HCT116 (cell line): Measurements from ENCODE around the gene PDCD6IP. TPM values are rescaled to one million over a fixed set of nuclear protein-coding genes. Genes with fewer than 3 reads are reported as not detected.
A peak's percentile ranks its signal among the peaks of the same experiment; 100 is the strongest.

Experiments
- ATAC-seq: fragments of 200-7000 bp; cut with Tn5 transposase; 2 replicates; pipeline ENCODE4 v1.9.1; 2020; ENCODE audit warnings: mild to moderate bottlenecking, moderate library complexity
- BruUV-seq: library from RNA; stranded (reverse); fragments of 400-500 nt; replicated peaks from 2 replicates; lab custom pipeline; 2021; lab: Mats Ljungman, UMichigan
- CTCF ChIA-PET: fragments of 300-600 bp; sonication (Branson Sonifier 250); formaldehyde crosslinking; loops from one replicate; lab custom pipeline; 2021; ENCODE audit warnings: antibody characterized with exemption; lab: Charles Lee
- POLR2A ChIA-PET: fragments of 300-600, 350-600 bp; sonication (Branson Sonifier 250); formaldehyde crosslinking; loops from one replicate; lab custom pipeline; 2021; ENCODE audit warnings: antibody characterized with exemption; lab: Charles Lee
- RAD21 ChIA-PET, 2 experiments: fragments of 300-600 bp; sonication (Branson Sonifier 250); formaldehyde crosslinking; loops; one replicate each; lab custom pipeline; 2023; ENCODE audit warnings: low total read pairs in 2 of 2; ENCODE audit not compliant: uncharacterized antibody in 2 of 2, unreplicated experiment in 2 of 2, low non-redundant PET in 1 of 2; lab: Charles Lee
- DNase-seq: peaks from one replicate; pipeline ENCODE4 v3.0.0-alpha.2; 2010; ENCODE audit warnings: low read depth, low spot score
- H2AFZ ChIP-seq: fragments of 200-600 bp; shearing (Covaris generic), sonication (generic); 2 replicates; pipeline ENCODE4 v1.6.1; 2017; ENCODE audit warnings: low read depth, mixed run types, mixed read lengths, antibody characterized with exemption, low read length; ENCODE audit not compliant: poor library complexity, severe bottlenecking
- H3K27ac ChIP-seq: 2 replicates; pipeline ENCODE4 v1.5.1; 2012; ENCODE audit warnings: low read depth, low read length
- H3K27me3 ChIP-seq: fragments of 200-600 bp; sonication (generic); 2 replicates; pipeline ENCODE4 v1.6.1; 2016; ENCODE audit warnings: mixed run types, low read length, mixed read lengths; ENCODE audit not compliant: insufficient read depth
- H3K36me3 ChIP-seq, 2 experiments: fragments of 200-500 bp in 1 of 2; fragments of 200-600 bp in 1 of 2; sonication (Bioruptor generic) in 1 of 2; sonication (generic) in 1 of 2; 2 replicates each; pipeline versions ENCODE4 v1.5.1 to v1.6.1; 2014 to 2016; ENCODE audit warnings: low read length in 2 of 2, inconsistent platforms in 1 of 2, mixed read lengths in 1 of 2, mixed run types in 1 of 2; ENCODE audit not compliant: insufficient read depth in 2 of 2, control insufficient read depth in 1 of 2
- H3K4me1 ChIP-seq, 2 experiments: fragments of 200-600 bp in 1 of 2; sonication (generic) in 1 of 2; 2 replicates each; pipeline versions ENCODE4 v1.5.1 to v1.6.1; 2012 to 2017; ENCODE audit warnings: low read length in 2 of 2, inconsistent platforms in 1 of 2, mild to moderate bottlenecking in 1 of 2, mixed read lengths in 1 of 2, mixed run types in 1 of 2, moderate library complexity in 1 of 2; ENCODE audit not compliant: insufficient read depth in 2 of 2, control insufficient read depth in 1 of 2
- H3K4me2 ChIP-seq: fragments of 200-600 bp; sonication (generic); 2 replicates; pipeline ENCODE4 v1.6.1; 2017; ENCODE audit warnings: mixed run types, low read length, mixed read lengths
- H3K4me3 ChIP-seq, 2 experiments: fragments of 200-600 bp in 1 of 2; sonication (generic) in 1 of 2; replicated peaks in 1 of 2; 2 replicates each; pipeline ENCODE4 v1.5.1; 2011 to 2016; ENCODE audit warnings: low read length in 2 of 2, control low read depth in 1 of 2, low read depth in 1 of 2, mild to moderate bottlenecking in 1 of 2, mixed read lengths in 1 of 2, mixed run types in 1 of 2
- H3K79me2 ChIP-seq: fragments of 200-600 bp; sonication (generic); 2 replicates; pipeline ENCODE4 v1.6.1; 2017; ENCODE audit warnings: mild to moderate bottlenecking, mixed run types, low read length, moderate library complexity, mixed read lengths; ENCODE audit not compliant: insufficient read depth
- H3K9ac ChIP-seq: fragments of 200-600 bp; sonication (generic); 2 replicates; pipeline ENCODE4 v1.6.1; 2016; ENCODE audit warnings: low read length, mixed read lengths
- H3K9me2 ChIP-seq: fragments of 200-600 bp; sonication (generic), shearing (Covaris generic); 2 replicates; pipeline ENCODE4 v1.6.1; 2017; ENCODE audit warnings: mixed run types, mild to moderate bottlenecking, moderate library complexity; ENCODE audit not compliant: insufficient read depth
- H3K9me3 ChIP-seq, 2 experiments: fragments of 200-500 bp in 1 of 2; fragments of 200-600 bp in 1 of 2; sonication (Bioruptor generic) in 1 of 2; sonication (generic) in 1 of 2; 2 replicates each; pipeline ENCODE4 v1.6.1; 2014 to 2017; ENCODE audit warnings: low read length in 2 of 2, mixed read lengths in 2 of 2, inconsistent platforms in 1 of 2, low read depth in 1 of 2, mild to moderate bottlenecking in 1 of 2, mixed run types in 1 of 2, moderate library complexity in 1 of 2; ENCODE audit not compliant: control insufficient read depth in 1 of 2, insufficient read depth in 1 of 2
- H4K20me1 ChIP-seq: fragments of 200-600 bp; sonication (generic), shearing (Covaris generic); 2 replicates; pipeline ENCODE4 v1.6.1; 2017; ENCODE audit warnings: mixed run types, mild to moderate bottlenecking, moderate library complexity; ENCODE audit not compliant: insufficient read depth
- ELF1 ChIP-seq: IDR thresholded peaks from 2 replicates; pipeline ENCODE4 v1.6.1; 2012; ENCODE audit warnings: low read depth, borderline replicate concordance
- EZH2 ChIP-seq: fragments of 200-600 bp; sonication (generic); IDR thresholded peaks from 2 replicates; pipeline ENCODE4 v1.6.1; 2017; ENCODE audit warnings: antibody characterized with exemption, mixed run types
- FOSL1 ChIP-seq: IDR thresholded peaks from 2 replicates; pipeline ENCODE4 v1.6.1; 2012; ENCODE audit warnings: low read depth
- POLR2A ChIP-seq: IDR thresholded peaks from 2 replicates; pipeline ENCODE4 v1.7.0; 2011; ENCODE audit warnings: borderline replicate concordance; ENCODE audit not compliant: insufficient read depth, insufficient read length; ENCODE audit errors: extremely low read depth
- YY1 ChIP-seq: IDR thresholded peaks from 2 replicates; pipeline ENCODE4 v1.6.1; 2011; ENCODE audit warnings: low read length, low read depth, moderate library complexity, mild to moderate bottlenecking; ENCODE audit not compliant: insufficient replicate concordance; ENCODE audit errors: extremely low read depth
- ZNF274 ChIP-seq: fragments of 200-500 bp; sonication (Bioruptor generic); IDR thresholded peaks from 2 replicates; pipeline ENCODE4 v1.6.1; 2014; ENCODE audit warnings: mild to moderate bottlenecking, low read depth, low read length, inconsistent platforms
- intact Hi-C: fragments of 100-400 bp; cut with micrococcal nuclease; formaldehyde crosslinking; loops from 2 replicates; pipeline ENCODE4 v1.10.0; 2022
- total RNA-seq: library from RNA; stranded (reverse); gene quantifications from one replicate; pipeline ENCODE4 v1.2.1, GENCODE V29; 2021; ENCODE audit not compliant: unreplicated experiment
- TF ChIP-seq, protein P1 (sequence below): IDR thresholded peaks from 2 replicates; pipeline ENCODE4 v1.6.1; 2012
- TF ChIP-seq, protein P2 (sequence below): IDR thresholded peaks from 2 replicates; pipeline ENCODE4 v1.6.1; 2011; ENCODE audit warnings: mild to moderate bottlenecking, low read length, moderate library complexity; ENCODE audit not compliant: insufficient replicate concordance; ENCODE audit errors: extremely low read depth
- TF ChIP-seq, protein P3 (sequence below): IDR thresholded peaks from 2 replicates; pipeline ENCODE4 v1.6.1; 2012; ENCODE audit warnings: low read depth

PDCD6IP gene
- total RNA-seq, 1 experiment from 2014 or later: 241 TPM

DNA sequence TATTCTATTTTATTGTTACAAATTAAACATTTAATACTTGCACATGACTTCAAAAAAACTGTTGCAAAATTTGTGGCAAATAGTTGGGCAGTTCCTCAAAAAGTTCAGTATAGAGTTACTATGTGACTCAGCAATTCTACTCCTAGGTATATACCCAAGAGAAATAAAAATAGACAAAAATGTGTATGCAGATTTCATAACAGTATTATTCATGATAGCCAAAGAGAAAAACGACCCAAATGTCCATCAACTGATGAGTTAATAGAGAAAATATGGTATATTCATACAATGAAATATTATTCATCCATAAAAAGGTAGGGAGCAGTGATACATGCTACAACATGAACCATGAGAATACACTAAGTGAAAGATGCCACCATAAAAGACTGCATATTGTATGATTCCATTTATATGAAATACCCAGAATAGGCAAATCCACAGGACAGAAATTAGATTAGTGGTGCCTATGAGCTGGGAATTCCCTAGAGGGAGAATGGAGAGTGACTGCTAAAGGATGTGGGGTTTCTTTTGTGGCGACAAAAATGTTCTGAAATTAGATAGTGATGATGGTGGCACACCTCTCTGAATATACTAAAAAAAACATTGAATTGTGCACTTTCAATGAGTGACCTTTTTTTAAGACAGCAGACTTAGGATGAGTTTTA, 48.8 kb upstream of the PDCD6IP start (continued):
- TF ChIP-seq, protein P1, sequence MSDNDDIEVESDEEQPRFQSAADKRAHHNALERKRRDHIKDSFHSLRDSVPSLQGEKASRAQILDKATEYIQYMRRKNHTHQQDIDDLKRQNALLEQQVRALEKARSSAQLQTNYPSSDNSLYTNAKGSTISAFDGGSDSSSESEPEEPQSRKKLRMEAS: no peak
- TF ChIP-seq, protein P2, sequence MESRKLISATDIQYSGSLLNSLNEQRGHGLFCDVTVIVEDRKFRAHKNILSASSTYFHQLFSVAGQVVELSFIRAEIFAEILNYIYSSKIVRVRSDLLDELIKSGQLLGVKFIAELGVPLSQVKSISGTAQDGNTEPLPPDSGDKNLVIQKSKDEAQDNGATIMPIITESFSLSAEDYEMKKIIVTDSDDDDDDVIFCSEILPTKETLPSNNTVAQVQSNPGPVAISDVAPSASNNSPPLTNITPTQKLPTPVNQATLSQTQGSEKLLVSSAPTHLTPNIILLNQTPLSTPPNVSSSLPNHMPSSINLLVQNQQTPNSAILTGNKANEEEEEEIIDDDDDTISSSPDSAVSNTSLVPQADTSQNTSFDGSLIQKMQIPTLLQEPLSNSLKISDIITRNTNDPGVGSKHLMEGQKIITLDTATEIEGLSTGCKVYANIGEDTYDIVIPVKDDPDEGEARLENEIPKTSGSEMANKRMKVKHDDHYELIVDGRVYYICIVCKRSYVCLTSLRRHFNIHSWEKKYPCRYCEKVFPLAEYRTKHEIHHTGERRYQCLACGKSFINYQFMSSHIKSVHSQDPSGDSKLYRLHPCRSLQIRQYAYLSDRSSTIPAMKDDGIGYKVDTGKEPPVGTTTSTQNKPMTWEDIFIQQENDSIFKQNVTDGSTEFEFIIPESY: no peak

DNA sequence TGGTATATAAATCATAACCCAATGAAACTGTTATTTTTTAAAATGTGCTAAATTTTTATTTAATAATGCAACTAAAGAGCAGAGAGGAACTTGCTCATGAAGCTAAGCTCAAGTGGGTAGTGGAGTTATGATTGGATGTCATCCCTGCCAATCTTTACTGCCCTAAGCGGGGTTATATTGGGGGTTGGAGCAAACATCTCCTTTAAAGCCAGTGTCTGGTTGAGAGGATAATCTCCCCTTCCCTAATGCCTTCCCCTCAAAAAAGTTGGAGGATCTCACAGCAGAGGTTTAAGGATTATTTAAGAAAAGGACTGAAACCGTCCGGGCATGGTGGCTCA, 48.2 kb upstream of the PDCD6IP start:
- Histone ChIP-seq H3K4me3 (no peak overlapping the region), H3K27me3 (no peaks in the 10 kb centered on the region), H3K79me2 (no peaks in the 10 kb centered on the region), H4K20me1 (no peaks in the 10 kb centered on the region), H3K9me2 (no peaks in the 10 kb centered on the region), H2AFZ (peak overlapping the region; percentile 32), H3K36me3 (no peaks in the 10 kb centered on the region), H3K9ac (no peak overlapping the region), H3K4me2 (no peak overlapping the region), H3K4me1 (no peaks in the 10 kb centered on the region), H3K27ac (no peak overlapping the region), H3K9me3 (peaks cover 0 to 10% of the 10 kb centered on the region in 2 experiments; a peak in 2 of 4 replicates)
- TF ChIP-seq POLR2A (no peak), YY1 (no peak), ZNF274 (no peak), EZH2 (no peak), FOSL1 (no peak), ELF1 (no peak)
- TF ChIP-seq, protein P3, sequence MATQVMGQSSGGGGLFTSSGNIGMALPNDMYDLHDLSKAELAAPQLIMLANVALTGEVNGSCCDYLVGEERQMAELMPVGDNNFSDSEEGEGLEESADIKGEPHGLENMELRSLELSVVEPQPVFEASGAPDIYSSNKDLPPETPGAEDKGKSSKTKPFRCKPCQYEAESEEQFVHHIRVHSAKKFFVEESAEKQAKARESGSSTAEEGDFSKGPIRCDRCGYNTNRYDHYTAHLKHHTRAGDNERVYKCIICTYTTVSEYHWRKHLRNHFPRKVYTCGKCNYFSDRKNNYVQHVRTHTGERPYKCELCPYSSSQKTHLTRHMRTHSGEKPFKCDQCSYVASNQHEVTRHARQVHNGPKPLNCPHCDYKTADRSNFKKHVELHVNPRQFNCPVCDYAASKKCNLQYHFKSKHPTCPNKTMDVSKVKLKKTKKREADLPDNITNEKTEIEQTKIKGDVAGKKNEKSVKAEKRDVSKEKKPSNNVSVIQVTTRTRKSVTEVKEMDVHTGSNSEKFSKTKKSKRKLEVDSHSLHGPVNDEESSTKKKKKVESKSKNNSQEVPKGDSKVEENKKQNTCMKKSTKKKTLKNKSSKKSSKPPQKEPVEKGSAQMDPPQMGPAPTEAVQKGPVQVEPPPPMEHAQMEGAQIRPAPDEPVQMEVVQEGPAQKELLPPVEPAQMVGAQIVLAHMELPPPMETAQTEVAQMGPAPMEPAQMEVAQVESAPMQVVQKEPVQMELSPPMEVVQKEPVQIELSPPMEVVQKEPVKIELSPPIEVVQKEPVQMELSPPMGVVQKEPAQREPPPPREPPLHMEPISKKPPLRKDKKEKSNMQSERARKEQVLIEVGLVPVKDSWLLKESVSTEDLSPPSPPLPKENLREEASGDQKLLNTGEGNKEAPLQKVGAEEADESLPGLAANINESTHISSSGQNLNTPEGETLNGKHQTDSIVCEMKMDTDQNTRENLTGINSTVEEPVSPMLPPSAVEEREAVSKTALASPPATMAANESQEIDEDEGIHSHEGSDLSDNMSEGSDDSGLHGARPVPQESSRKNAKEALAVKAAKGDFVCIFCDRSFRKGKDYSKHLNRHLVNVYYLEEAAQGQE: no peak
- TF ChIP-seq, protein P2: no peak
- BruUV-seq: no TSS peak
- DNase-seq (no peak), ATAC-seq (no peak)
- POLR2A ChIA-PET: no interaction called here
- RAD21 ChIA-PET: no interaction called here
- intact Hi-C loops: no loop called here
- CTCF ChIA-PET: no interaction called here
